HG02943 (cell line): Measurements from ENCODE around the gene ZFYVE19.

Source experiments
- ATAC-seq: cut with Tn5 transposase; IDR thresholded peaks from one replicate; pipeline ENCODE4 v1.9.1; 2021; ENCODE audit warnings: mild to moderate bottlenecking, low read depth, moderate library complexity; ENCODE audit not compliant: unreplicated experiment

ZFYVE19 gene

GRCh38 chr15:40775740-40776536 lies 31.0 kb upstream of the ZFYVE19 start:
- no peak for ATAC-seq

- no peak for ATAC-seq
Observed at GRCh38 chr15:40776537-40777141, 30.2 kb upstream of the ZFYVE19 start.

GRCh38 chr15:40782609-40783227 lies 24.2 kb upstream of the ZFYVE19 start:
- no peak for ATAC-seq

GRCh38 chr15:40785164-40785563 lies 21.7 kb upstream of the ZFYVE19 start:
- no peak for ATAC-seq

- no peak for ATAC-seq
Observed at GRCh38 chr15:40785814-40786213, 21.1 kb upstream of the ZFYVE19 start.

GRCh38 chr15:40787344-40787841 lies 19.5 kb upstream of the ZFYVE19 start:
- no peak for ATAC-seq

- ATAC-seq: no peak
Observed at GRCh38 chr15:40787991-40788390, 18.9 kb upstream of the ZFYVE19 start.

GRCh38 chr15:40789119-40789518 lies 17.8 kb upstream of the ZFYVE19 start:
- no peak for ATAC-seq

GRCh38 chr15:40789999-40790398 lies 16.9 kb upstream of the ZFYVE19 start:
- ATAC-seq: no peak

- no peak for ATAC-seq
Observed at GRCh38 chr15:40790718-40791117, 16.2 kb upstream of the ZFYVE19 start.

GRCh38 chr15:40792394-40792793 lies 14.5 kb upstream of the ZFYVE19 start:
- ATAC-seq: no peak

GRCh38 chr15:40793216-40793989 lies 13.5 kb upstream of the ZFYVE19 start:
- no peak for ATAC-seq

- no peak for ATAC-seq
Observed at GRCh38 chr15:40796041-40796440, 10.8 kb upstream of the ZFYVE19 start.

GRCh38 chr15:40796512-40796911 lies 10.4 kb upstream of the ZFYVE19 start:
- ATAC-seq: no peak

- no peak for ATAC-seq
Observed at GRCh38 chr15:40799523-40799922, 7.4 kb upstream of the ZFYVE19 start.

GRCh38 chr15:40803076-40803475 lies 3.8 kb upstream of the ZFYVE19 start:
- no peak for ATAC-seq

GRCh38 chr15:40803688-40804087 lies 3.2 kb upstream of the ZFYVE19 start:
- ATAC-seq: no peak

GRCh38 chr15:40806672-40807027 lies 239 bp upstream of the ZFYVE19 start:
- ATAC-seq: no peak

GRCh38 chr15:40807888-40808461 lies 1.1 kb downstream of the ZFYVE19 start:
- no peak for ATAC-seq

- no peak for ATAC-seq
Observed at GRCh38 chr15:40808861-40809450, 2.1 kb downstream of the ZFYVE19 start.
